Thymus (tissue), 11 donors: Measurements from ENCODE around the gene RBM6. TPM values are rescaled to one million over a fixed set of nuclear protein-coding genes. Genes with fewer than 3 reads are reported as not detected.

Experiments
- DNase-seq, 9 donors: peaks; one replicate each; pipeline ENCODE4 v3.0.0-alpha.2; 2013; ENCODE audit warnings: low spot score in 9 of 9, low read depth in 6 of 9, missing footprints in 1 of 9
- H3K27ac ChIP-seq, 2 donors: one replicate each; pipeline ENCODE4 v1.5.1; 2013; ENCODE audit warnings: control low read depth in 1 of 2, low read depth in 1 of 2, low read length in 1 of 2, mild to moderate bottlenecking in 1 of 2, moderate library complexity in 1 of 2
- H3K27me3 ChIP-seq, 2 donors: one replicate each; pipeline ENCODE4 v1.5.1; 2013; ENCODE audit warnings: low read length in 1 of 2; ENCODE audit not compliant: control insufficient read depth in 2 of 2, insufficient read depth in 1 of 2
- H3K36me3 ChIP-seq, 2 donors: one replicate each; pipeline ENCODE4 v1.5.1; 2013; ENCODE audit warnings: low read length in 1 of 2, mild to moderate bottlenecking in 1 of 2, moderate library complexity in 1 of 2; ENCODE audit not compliant: control insufficient read depth in 2 of 2, insufficient read depth in 2 of 2
- H3K4me1 ChIP-seq, 2 donors: one replicate each; pipeline ENCODE4 v1.5.1; 2013; ENCODE audit warnings: low read length in 2 of 2; ENCODE audit not compliant: control insufficient read depth in 2 of 2, insufficient read depth in 2 of 2
- H3K4me3 ChIP-seq, 2 donors: one replicate each; pipeline ENCODE4 v1.5.1; 2013; ENCODE audit warnings: low read length in 2 of 2, control low read depth in 1 of 2, mild to moderate bottlenecking in 1 of 2
- H3K9me3 ChIP-seq, 2 donors: one replicate each; pipeline ENCODE4 v1.5.1; 2013; ENCODE audit warnings: low read length in 1 of 2, mild to moderate bottlenecking in 1 of 2; ENCODE audit not compliant: control insufficient read depth in 2 of 2, insufficient read depth in 1 of 2
- WGBS: extraction: QIAGEN DNeasy Blood & Tissue Kit; methylation state at CpG from one replicate; pipeline ENCODE4 v1.1.7; 2013; 5-methylcytosine and 5-hydroxymethylcytosine counted together
- polyA plus RNA-seq: library from polyadenylated mRNA; stranded (reverse); fragments of 200-250 nt; gene quantifications from one replicate; pipeline ENCODE4 v1.2.3, GENCODE V29; 2013
- total RNA-seq: library from RNA; stranded (reverse); fragments of 120-200 nt; gene quantifications from one replicate; pipeline ENCODE4 v1.2.4, GENCODE V29; 2013
- donor health status: healthy.

RBM6 gene
- total and polyA plus RNA-seq, 2 donors: 59.4 to 343 TPM

DNA sequence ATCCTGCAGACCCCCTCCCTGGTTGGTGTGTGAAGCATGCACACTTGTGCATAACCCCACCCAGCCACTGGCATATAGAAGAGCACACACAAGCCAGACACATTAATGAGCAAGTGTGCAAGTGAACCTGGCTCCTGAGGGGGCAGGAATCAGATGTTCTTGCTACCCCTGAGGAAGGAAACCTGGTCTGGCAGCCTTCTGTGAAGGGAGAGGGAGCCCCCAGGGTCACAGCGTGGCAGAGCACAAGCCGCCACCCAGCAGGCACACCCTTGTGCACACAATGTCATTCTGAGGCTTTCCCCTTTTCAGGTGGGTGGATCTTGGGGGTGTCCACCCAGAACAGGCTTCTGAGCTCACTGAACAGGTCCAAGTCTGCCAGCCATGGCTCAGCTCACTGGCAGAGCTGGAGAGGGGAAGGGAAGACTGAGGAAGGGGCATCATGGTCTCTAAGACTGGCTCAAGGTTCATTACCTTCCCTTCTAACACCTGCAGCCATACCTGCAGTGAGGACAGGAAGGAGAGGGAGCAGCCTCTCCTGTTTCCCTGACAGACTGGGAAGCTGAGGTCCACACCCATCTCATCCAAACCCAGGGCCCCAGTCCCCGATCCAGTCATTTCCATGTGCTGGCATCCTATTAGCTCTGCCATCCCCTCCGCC, 183.6 kb downstream of the RBM6 start:
- H3K36me3 ChIP-seq: peaks cover 36 to 41% of the 10 kb centered on the region in 2 donors
- no peak overlapping the region for H3K27ac ChIP-seq
- H3K4me1 ChIP-seq: peaks cover 0 to 9% of the 10 kb centered on the region in 2 donors
- no peak for DNase-seq
- WGBS: 83% methylated on average over 4 of the region's 4 CpGs
- no peaks in the 10 kb centered on the region for H3K27me3 ChIP-seq
- no peak overlapping the region for H3K4me3 ChIP-seq
- no peaks in the 10 kb centered on the region for H3K9me3 ChIP-seq

DNA sequence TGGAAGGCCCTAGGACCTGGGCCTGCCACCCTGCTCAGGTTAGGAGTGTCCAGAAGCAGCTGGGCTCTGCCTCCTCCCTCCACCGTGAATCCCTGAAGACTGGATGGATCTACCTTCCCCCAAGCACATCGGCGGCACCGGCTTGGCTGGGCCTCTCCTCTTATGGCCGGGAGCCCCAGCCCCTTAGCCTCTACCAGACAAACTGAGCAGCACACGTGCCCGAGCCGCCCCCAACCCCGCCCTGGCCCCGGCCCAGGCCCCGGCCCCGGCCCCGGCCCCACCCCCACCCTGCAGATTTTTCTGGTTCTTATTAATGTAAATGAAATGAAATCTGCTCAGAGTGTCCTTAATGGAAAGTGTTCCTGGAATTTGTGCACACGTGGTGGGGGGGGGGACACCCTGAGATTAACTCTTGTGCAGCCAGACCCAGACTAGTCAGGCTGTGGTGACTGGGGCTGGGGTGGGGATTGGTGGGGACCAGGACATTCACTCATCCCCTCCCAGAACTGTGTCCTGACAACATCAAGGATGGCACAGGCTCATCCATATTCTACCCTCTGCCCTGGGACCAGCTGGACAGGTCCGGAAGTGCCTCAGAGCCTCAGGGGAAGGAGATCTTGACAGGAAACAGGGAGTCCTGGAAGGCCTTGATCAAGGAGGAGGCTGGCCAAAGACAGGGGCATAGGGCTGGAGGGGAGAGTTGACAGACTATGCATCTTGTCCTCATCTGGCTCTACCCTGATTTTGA, 184.3 kb downstream of the RBM6 start:
- Histone ChIP-seq H3K4me1 (peaks cover 0 to 9% of the 10 kb centered on the region in 2 donors), H3K27ac (no peak overlapping the region), H3K4me3 (no peak overlapping the region), H3K9me3 (no peaks in the 10 kb centered on the region), H3K27me3 (no peaks in the 10 kb centered on the region), H3K36me3 (peaks cover 29 to 34% of the 10 kb centered on the region in 2 donors)
- DNase-seq: no peak
- WGBS: 85% methylated on average over 15 of the region's 15 CpGs

DNA sequence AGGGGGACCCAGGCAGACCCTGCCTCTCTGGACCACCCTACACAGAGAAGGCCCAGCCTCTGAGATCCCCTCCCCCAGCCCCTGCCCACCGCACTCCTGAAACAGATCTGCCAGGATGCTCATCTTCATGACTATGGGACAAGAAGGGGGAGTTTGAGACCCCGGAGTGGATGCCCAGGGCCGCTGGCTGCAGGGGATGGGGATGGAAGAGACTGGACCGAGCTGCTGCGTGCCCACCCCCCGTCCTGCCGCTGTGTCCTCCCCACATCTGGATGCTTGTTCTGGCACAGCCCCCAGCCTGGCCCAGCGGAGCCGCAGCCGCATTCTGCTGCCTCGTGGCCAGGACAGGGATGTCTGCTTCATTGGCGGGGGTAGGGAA, 184.8 kb downstream of the RBM6 start:
- peaks cover 23 to 28% of the 10 kb centered on the region in 2 donors for H3K36me3 ChIP-seq
- H3K27ac ChIP-seq: no peak overlapping the region
- H3K4me3 ChIP-seq: no peak overlapping the region
- peaks cover 0 to 9% of the 10 kb centered on the region in 2 donors for H3K4me1 ChIP-seq
- WGBS: 89% methylated on average over 12 of the region's 12 CpGs
- H3K9me3 ChIP-seq: no peaks in the 10 kb centered on the region
- DNase-seq: no peak
- H3K27me3 ChIP-seq: no peaks in the 10 kb centered on the region

DNA sequence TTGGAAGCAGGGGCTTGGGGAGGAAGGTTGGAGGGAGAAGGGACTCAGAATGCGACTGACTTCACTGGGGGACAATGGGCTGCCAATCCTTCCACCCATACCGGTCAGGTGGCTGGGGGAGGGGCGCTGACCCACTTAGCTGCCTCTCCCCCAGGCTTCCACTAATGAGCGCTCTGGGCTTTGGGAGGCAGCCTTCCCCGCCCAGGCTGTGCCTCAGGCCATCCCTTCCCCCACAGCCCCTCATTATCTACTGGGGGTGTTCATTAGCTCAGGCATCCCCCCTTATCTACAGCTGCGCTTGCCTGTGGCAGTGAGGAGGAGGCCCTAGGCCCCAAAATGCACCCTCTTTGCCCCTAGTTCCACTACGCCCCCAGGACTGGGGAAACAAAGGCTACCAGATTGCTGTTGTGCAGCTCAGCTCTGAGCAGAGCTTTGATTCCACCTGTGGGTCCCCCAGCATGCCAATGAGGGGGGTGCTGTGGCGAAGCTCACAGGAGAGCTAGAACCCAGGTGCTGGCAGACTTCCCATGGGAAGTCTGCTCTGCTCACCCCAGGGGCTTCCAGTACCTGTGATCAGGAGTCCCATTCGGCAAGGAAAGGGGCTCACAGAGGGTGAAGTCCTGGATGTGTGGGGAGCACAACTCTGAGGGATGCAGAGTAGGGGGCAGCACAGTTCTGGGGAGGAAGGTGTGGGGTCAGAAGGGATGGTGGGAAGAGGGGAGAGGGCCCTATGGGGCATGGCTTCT, 185.8 kb downstream of the RBM6 start:
- no peak for DNase-seq
- H3K4me1 ChIP-seq: peaks cover 0 to 9% of the 10 kb centered on the region in 2 donors
- H3K27me3 ChIP-seq: no peaks in the 10 kb centered on the region
- 80% methylated on average over 9 of the region's 9 CpGs for WGBS
- no peak overlapping the region for H3K4me3 ChIP-seq
- H3K9me3 ChIP-seq: no peaks in the 10 kb centered on the region
- no peak overlapping the region for H3K27ac ChIP-seq
- peaks cover 14 to 19% of the 10 kb centered on the region in 2 donors for H3K36me3 ChIP-seq

DNA sequence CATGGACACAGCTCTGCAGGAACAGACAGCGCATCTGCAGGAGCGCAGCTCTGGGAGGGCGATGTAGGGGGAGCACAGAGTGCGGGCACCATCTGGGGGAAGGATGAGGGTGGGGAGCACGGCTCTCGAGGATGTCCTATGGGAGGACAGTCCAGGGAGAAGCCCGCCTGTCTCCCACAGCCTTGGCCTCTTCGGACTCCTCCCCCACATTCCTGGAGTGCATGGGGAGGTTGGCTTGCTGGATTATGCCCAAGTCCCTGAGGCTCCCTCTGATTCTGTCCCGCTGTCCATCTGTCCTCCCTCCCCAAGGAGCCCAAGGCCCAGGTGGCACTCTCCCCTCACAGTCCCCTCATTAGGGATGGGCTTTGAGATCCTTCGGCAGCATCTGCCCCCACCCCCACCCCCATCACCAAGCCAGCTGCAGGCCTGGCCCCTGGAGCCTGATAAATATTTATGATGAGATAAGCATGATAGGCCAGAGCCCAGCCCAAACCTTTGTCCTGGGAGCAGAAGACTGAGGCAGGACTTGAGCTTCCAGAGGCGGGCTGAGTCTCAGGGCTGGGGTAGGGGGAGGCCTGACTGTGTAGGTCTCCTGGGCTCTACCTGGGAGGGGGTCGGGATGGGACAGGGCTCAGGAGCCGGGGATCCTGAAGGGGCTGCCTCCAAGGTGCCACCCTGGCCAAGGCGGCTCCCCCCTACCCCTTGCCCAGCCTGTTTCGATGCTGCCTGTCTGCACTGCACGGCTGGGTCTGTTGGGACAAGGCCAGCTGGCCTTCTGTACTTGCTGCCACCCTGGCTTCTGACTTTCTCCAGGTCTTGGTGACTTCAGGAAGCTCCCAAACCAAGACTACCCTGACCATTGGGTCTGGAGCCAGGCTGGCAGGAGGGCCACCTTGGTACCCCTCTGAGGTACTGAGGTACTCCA, 186.6 kb downstream of the RBM6 start:
- Histone ChIP-seq H3K4me3 (no peak overlapping the region), H3K36me3 (peaks cover 10 to 11% of the 10 kb centered on the region in 2 donors), H3K4me1 (peaks cover 0 to 7% of the 10 kb centered on the region in 2 donors), H3K27ac (no peak overlapping the region), H3K27me3 (no peaks in the 10 kb centered on the region), H3K9me3 (no peaks in the 10 kb centered on the region)
- DNase-seq: no peak
- 93% methylated on average over 16 of the region's 16 CpGs for WGBS

Other genes starting within 250 kb of the RBM6 start
- 0.19 TPM for gene AMIGO3, start 220.5 kb upstream of the RBM6 start, total RNA-seq
- gene AMIGO3, start 220.5 kb upstream of the RBM6 start, polyA plus RNA-seq: 2.0 TPM
- 17.0 TPM for gene GMPPB, start 216.2 kb upstream of the RBM6 start, total RNA-seq
- 13.2 TPM for gene GMPPB, start 216.2 kb upstream of the RBM6 start, polyA plus RNA-seq
- gene IP6K1, start 153.6 kb upstream of the RBM6 start, total RNA-seq: 12.2 TPM
- gene IP6K1, start 153.6 kb upstream of the RBM6 start, polyA plus RNA-seq: 17.2 TPM
- gene CDHR4, start 140.3 kb upstream of the RBM6 start, total RNA-seq: not detected
- gene CDHR4, start 140.3 kb upstream of the RBM6 start, polyA plus RNA-seq: 0.18 TPM
- gene INKA1, start 136.9 kb upstream of the RBM6 start, total RNA-seq: 4.2 TPM
- 5.2 TPM for gene INKA1, start 136.9 kb upstream of the RBM6 start, polyA plus RNA-seq
- gene UBA7, start 126.2 kb upstream of the RBM6 start, total RNA-seq: 56.8 TPM
- gene UBA7, start 126.2 kb upstream of the RBM6 start, polyA plus RNA-seq: 85.7 TPM
- gene TRAIP, start 83.6 kb upstream of the RBM6 start, total RNA-seq: 8.2 TPM
- 2.4 TPM for gene TRAIP, start 83.6 kb upstream of the RBM6 start, polyA plus RNA-seq
- gene CAMKV, start 70.2 kb upstream of the RBM6 start, total RNA-seq: 0.14 TPM
- 0.23 TPM for gene CAMKV, start 70.2 kb upstream of the RBM6 start, polyA plus RNA-seq
- gene MST1R, start 36.3 kb upstream of the RBM6 start, total RNA-seq: 8.9 TPM
- gene MST1R, start 36.3 kb upstream of the RBM6 start, polyA plus RNA-seq: 25.3 TPM
- 5.9 TPM for gene MON1A, start 10.3 kb upstream of the RBM6 start, total RNA-seq
- 6.9 TPM for gene MON1A, start 10.3 kb upstream of the RBM6 start, polyA plus RNA-seq
- 142 TPM for gene RBM5, start 148.8 kb downstream of the RBM6 start, total RNA-seq
- gene RBM5, start 148.8 kb downstream of the RBM6 start, polyA plus RNA-seq: 219 TPM
- 4.4 TPM for gene SEMA3F, start 215.2 kb downstream of the RBM6 start, total RNA-seq
- gene SEMA3F, start 215.2 kb downstream of the RBM6 start, polyA plus RNA-seq: 19.7 TPM